Superior temporal gyrus (tissue), 1 donor: Measurements from ENCODE around the gene KIAA1671.

Source experiments
- DNase-seq: peaks from one replicate; pipeline ENCODE4 v3.0.0-alpha.2; 2016; ENCODE audit errors: extremely low spot score

The KIAA1671 gene

DNA sequence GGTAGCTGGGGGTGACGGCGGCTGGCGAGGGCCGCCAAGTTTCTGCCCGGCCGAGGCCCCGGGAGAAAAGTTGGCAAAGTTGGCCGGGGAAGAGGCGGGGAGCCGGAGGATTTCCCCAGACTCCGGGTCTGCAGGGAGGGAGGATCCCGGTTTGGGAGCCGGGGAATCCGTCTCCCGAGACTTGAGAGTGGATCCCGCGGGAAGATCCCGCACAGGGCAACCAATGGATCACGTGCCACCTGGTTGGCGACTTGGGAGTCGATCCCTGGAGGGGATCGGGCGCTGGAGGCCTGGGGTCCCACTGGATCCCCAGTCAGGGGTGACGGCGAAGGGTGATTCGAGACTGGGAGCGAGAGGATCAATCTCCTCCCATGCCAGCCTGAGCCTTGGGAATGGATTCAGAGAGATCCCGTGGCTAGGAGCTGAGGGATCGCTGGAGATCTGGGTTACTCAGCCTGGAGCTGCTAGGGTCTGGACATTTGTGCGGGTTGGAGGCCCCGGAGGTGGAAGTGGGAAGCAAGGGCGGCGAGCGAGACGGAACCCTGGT, 394 bp downstream of the KIAA1671 start:
- DNase-seq = no peak

GRCh38 chr22:24953384-24954113, 1.0 kb downstream of the KIAA1671 start:
- DNase-seq = no peak

DNA sequence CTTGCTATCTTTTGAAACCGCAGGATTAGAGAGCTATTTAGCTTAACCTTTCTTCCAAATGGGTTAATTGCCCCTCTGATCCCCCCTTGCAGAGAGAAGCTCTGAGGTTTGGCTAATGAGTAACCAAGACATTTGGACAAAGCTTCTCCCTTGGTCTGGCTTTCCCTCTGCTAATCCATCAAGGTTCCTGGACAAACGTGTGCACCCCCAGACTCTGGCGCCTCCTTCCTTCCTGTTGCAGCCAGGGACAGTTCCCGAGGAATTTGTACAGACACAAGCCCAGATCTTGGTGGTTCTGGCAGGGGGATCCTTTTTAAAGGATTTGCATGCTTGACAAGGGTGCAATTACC, 1.6 kb downstream of the KIAA1671 start:
- DNase-seq = no peak

GRCh38 chr22:24954856-24955255, 2.3 kb downstream of the KIAA1671 start:
- no peak for DNase-seq

GRCh38 chr22:24957043-24957442, 4.5 kb downstream of the KIAA1671 start:
- DNase-seq = no peak

GRCh38 chr22:24961217-24961844, 8.8 kb downstream of the KIAA1671 start:
- DNase-seq = no peak

GRCh38 chr22:24962094-24962493, 9.6 kb downstream of the KIAA1671 start:
- DNase-seq = no peak

DNA sequence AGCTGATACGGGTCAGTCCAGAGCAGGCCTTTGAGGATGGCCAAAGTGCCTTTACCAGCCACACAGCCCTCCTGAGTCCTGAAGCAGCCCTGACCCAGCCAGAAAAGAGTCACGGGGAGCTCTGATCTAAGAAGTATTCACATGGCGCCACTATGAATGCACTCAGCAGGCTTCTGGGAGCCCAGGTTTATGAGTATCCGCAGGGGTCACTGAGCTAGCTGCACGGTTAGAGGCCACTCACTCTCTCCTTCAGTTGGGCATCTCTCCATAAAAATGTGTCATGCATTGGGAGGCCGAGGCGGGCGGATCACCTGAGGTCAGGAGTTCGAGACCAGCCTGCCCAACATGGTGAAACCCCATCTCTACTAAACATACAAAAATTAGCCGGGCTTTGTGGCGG, 10.3 kb downstream of the KIAA1671 start:
- no peak for DNase-seq

DNA sequence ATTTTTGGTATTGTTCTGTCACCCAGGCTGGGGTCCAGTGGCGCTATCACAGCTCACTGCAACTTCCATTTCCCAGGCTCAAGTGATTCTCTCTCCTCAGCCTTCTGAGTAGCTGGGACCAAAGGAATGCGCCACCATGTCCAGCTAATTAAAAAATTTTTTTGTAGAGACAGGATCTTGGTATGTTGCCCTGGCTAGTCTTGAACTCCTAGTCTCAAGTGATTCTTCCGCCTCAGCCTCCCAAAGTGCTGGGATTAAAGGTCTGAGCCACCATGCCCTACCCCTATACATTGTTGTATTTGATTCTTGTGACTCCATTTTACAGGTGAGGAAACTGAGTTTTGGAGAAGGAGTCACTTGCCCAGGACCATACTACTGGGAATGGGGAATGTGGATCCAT, 11.9 kb downstream of the KIAA1671 start:
- no peak for DNase-seq

- DNase-seq = no peak
Observed at GRCh38 chr22:24965822-24966626, 13.5 kb downstream of the KIAA1671 start.

- DNase-seq = no peak
Observed at GRCh38 chr22:24968066-24968561, 15.6 kb downstream of the KIAA1671 start.

DNA sequence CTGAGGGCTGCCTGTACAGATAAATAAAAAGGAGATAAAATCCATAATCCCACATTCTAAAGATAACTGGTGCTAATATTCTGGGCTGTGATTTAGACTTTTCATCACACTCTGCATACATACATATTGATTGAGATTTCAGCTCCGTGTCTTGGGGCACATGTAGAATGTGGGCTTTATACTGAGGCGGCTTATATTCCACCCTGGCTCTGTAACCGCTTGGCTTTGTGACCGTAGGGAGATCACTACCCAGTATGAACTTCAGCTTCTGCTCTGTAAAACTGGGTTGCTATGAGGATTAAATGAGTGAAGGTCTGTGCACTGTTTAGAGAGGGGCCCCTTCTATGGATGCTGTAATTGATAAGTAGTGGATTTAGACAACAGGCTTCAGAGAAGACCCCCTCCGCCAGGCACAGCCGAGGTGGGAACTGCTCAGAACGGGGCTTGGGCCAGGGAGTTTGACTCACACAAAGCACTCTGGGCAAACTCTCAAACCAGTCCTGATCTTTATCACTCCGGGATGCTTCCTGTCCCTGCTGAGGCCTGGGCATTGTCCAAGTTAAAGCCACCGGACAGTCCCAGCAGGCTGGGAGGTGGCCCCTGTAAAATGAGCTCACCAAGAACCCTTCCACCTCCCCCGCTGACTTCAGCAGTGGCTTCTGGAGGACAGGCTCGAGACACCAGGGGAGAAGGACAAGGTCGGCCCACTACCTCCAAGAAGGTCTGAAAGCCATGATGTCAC, 17.2 kb downstream of the KIAA1671 start:
- no peak for DNase-seq

DNA sequence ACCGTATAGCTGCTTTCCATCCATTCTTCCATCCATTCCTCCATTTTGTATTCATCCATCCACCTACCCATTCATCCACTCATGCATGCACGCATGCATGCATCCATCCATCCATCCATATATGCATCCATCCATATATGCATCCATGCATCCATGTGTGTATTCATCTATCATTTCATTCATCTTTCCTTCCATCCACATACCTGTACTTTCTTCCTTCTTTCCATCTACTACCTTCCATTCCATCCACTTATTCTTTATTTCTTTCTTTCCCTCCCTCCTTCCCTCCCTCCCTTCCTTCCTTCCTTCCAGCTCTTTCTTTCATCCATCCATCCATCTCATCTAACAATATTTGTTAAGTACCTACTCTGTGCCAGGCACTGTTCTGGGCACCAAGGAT, 19.9 kb downstream of the KIAA1671 start:
- no peak for DNase-seq

DNA sequence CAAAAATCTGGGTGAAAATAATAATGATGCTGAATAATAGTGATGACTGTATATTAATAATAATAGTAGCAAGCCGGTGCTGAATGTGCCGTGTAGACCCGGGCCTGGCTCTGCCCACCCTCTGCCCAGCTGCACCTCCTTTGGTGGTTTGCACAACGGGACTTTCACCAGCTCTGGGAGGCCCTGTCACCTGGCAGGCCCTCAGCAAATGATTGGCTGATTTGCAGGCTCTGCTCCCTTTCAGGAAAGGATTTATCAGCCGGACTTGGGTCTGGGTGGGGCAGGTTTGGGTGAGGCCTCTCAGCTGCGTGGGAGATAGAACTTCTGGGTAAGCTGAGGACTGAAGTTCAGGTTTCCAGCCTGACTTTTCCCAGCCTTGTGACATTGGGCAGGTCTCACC, 21.4 kb downstream of the KIAA1671 start:
- no peak for DNase-seq

GRCh38 chr22:24975125-24975640, 22.7 kb downstream of the KIAA1671 start:
- no peak for DNase-seq

GRCh38 chr22:24975813-24976341, 23.4 kb downstream of the KIAA1671 start:
- DNase-seq = peak; percentile 45

DNA sequence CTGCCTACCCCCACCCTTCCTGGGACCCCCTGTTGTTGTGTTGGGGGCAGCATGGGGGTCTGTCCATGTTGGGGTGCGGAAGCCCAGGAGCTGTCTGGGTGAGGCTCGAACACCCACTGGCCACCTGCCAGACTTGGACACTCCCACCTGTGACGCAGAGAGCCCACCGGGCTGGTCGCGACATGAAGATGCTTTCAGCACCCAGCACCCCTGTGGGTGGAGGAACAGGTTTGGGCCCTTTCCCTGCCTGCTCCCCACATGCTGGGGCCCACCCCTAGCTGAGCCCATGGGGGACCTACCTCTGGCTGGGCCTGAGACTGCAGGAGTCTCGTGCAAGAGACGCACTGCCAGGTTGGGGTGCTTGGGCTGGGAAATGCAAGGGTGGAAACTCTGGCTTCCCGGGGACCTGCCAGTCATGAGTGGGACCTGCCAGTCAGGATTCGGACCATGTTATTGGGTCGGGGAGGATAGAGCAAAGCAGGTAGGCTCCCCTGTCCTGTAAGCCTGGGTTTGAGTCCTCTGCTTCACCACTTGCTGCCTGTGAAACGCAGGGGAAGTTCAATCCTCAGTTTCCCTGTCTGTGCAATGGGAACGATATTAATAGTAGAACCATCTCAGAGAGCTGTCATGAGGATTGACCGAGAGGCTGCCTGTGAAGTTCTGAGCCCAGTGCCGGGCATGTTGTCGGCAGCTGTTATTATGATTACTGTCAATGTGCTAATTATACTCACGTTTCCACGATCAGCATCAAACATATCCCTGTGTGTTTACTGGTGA, 24.1 kb downstream of the KIAA1671 start:
- no peak for DNase-seq

GRCh38 chr22:24977370-24978221, 25.1 kb downstream of the KIAA1671 start:
- no peak for DNase-seq

DNA sequence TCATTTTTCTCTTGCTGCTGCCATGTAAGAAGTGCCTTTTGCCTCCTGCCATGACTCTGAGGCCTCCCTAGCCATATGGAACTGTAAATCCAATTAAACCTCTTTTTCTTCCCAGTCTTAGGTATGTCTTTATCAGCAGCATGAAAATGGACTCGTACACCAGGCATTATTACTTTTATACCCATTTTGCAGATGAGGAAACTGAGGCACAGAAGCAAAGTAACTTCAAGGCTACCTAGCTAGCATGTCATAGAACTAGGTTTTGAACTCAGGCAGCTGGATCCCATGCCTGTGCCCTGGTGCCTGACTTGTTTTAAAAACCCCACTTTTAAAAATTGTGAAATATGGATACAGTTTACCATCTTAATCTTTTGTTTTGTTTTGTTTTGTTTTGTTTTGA, 25.8 kb downstream of the KIAA1671 start:
- DNase-seq = no peak
